KOPT-K1 (cell line): ENCODE results near the gene CAMTA1.
"Not testable (repeated sequence)": the region's sequence is repeated elsewhere in the genome, so short reads cannot be mapped to it uniquely, and the experiment has no call there.

ENCODE experiments used
- H3K27ac ChIP-seq: fragments of 200-600 bp; sonication (generic); 2 replicates; pipeline ENCODE4 v1.5.1; 2016; ENCODE audit warnings: antibody characterized with exemption, mild to moderate bottlenecking, low read depth, low read length; ENCODE audit not compliant: poor library complexity, severe bottlenecking
- H3K36me3 ChIP-seq: fragments of 200-600 bp; sonication (generic); 2 replicates; pipeline ENCODE4 v1.5.1; 2017; ENCODE audit warnings: antibody characterized with exemption, mild to moderate bottlenecking, low read length, moderate library complexity; ENCODE audit not compliant: insufficient read depth
- H3K9me3 ChIP-seq: fragments of 200-600 bp; sonication (generic); 2 replicates; pipeline ENCODE4 v1.5.1; 2017; ENCODE audit warnings: antibody characterized with exemption, low read length, mild to moderate bottlenecking; ENCODE audit not compliant: insufficient read depth, poor library complexity, severe bottlenecking

Gene CAMTA1

GRCh38 chr1:7378346-7379130 lies 593.3 kb downstream of the CAMTA1 start:
- Histone ChIP-seq H3K27ac (no peak overlapping the region), H3K36me3 (no peaks in the 10 kb centered on the region), H3K9me3 (no peaks in the 10 kb centered on the region)

GRCh38 chr1:7379441-7379971 lies 594.3 kb downstream of the CAMTA1 start:
- Histone ChIP-seq H3K36me3 (no peaks in the 10 kb centered on the region), H3K9me3 (no peaks in the 10 kb centered on the region), H3K27ac (no peak overlapping the region)

GRCh38 chr1:7380068-7380467 lies 594.8 kb downstream of the CAMTA1 start:
- H3K27ac ChIP-seq, H3K9me3 ChIP-seq, H3K36me3 ChIP-seq: not testable (repeated sequence)

GRCh38 chr1:7380712-7381111 lies 595.5 kb downstream of the CAMTA1 start:
- H3K27ac ChIP-seq, result no peak overlapping the region
- H3K9me3 ChIP-seq, result no peaks in the 10 kb centered on the region
- no peaks in the 10 kb centered on the region for H3K36me3 ChIP-seq

GRCh38 chr1:7381729-7382128 lies 596.5 kb downstream of the CAMTA1 start:
- not testable (repeated sequence) for H3K9me3 ChIP-seq, H3K27ac ChIP-seq, H3K36me3 ChIP-seq

- no peaks in the 10 kb centered on the region for H3K9me3 ChIP-seq
- H3K27ac ChIP-seq, result no peak overlapping the region
- H3K36me3 ChIP-seq, result no peaks in the 10 kb centered on the region
Observed at GRCh38 chr1:7382971-7383370, 597.7 kb downstream of the CAMTA1 start.

- Histone ChIP-seq H3K9me3 (no peaks in the 10 kb centered on the region), H3K27ac (no peak overlapping the region)
Observed at GRCh38 chr1:7383671-7384520, 598.6 kb downstream of the CAMTA1 start.

GRCh38 chr1:7384679-7385078 lies 599.4 kb downstream of the CAMTA1 start:
- Histone ChIP-seq H3K9me3 (no peaks in the 10 kb centered on the region), H3K36me3 (no peaks in the 10 kb centered on the region), H3K27ac (no peak overlapping the region)

More at GRCh38 chr1:7383671-7384520, 598.6 kb downstream of the CAMTA1 start:
- H3K36me3 ChIP-seq, result no peaks in the 10 kb centered on the region

GRCh38 chr1:7385471-7386225 lies 600.4 kb downstream of the CAMTA1 start:
- no peaks in the 10 kb centered on the region for H3K36me3 ChIP-seq
- H3K27ac ChIP-seq, result no peak overlapping the region
- no peaks in the 10 kb centered on the region for H3K9me3 ChIP-seq

GRCh38 chr1:7386226-7387052 lies 601.2 kb downstream of the CAMTA1 start:
- H3K36me3 ChIP-seq, result no peaks in the 10 kb centered on the region
- H3K9me3 ChIP-seq, result no peaks in the 10 kb centered on the region
- no peak overlapping the region for H3K27ac ChIP-seq

GRCh38 chr1:7387053-7387927 lies 602.0 kb downstream of the CAMTA1 start:
- H3K9me3 ChIP-seq, result no peaks in the 10 kb centered on the region
- H3K36me3 ChIP-seq, result no peaks in the 10 kb centered on the region
- H3K27ac ChIP-seq, result no peak overlapping the region

GRCh38 chr1:7388141-7388487 lies 602.9 kb downstream of the CAMTA1 start:
- Histone ChIP-seq H3K9me3 (no peaks in the 10 kb centered on the region), H3K36me3 (no peaks in the 10 kb centered on the region), H3K27ac (no peak overlapping the region)

GRCh38 chr1:7388488-7389185 lies 603.4 kb downstream of the CAMTA1 start:
- Histone ChIP-seq H3K36me3 (no peaks in the 10 kb centered on the region), H3K9me3 (no peaks in the 10 kb centered on the region), H3K27ac (no peak overlapping the region)
